Gastroesophageal sphincter (tissue), 3 donors: Measurements from ENCODE around the gene PRAMEF26.
"Not testable (repeated sequence)": the region's sequence is repeated elsewhere in the genome, so short reads cannot be mapped to it uniquely, and the experiment has no call there.

ENCODE experiments used
- POLR2A ChIP-seq, 2 donors: fragments of 450-650 bp; IDR thresholded peaks; one replicate each; pipeline ENCODE4 v1.6.1; 2017; ENCODE audit warnings: antibody characterized with exemption in 2 of 2, mild to moderate bottlenecking in 2 of 2, moderate library complexity in 1 of 2
- TF ChIP-seq, protein P1 (sequence below), 4 experiments: fragments of 200-600 bp in 2 of 4; fragments of 450-650 bp in 2 of 4; sonication (generic) in 1 of 4; IDR thresholded peaks; one replicate each; pipeline ENCODE4 v1.5.1; 2017 to 2019; ENCODE audit warnings: antibody characterized with exemption in 4 of 4, mild to moderate bottlenecking in 2 of 4, moderate library complexity in 2 of 4

DNA sequence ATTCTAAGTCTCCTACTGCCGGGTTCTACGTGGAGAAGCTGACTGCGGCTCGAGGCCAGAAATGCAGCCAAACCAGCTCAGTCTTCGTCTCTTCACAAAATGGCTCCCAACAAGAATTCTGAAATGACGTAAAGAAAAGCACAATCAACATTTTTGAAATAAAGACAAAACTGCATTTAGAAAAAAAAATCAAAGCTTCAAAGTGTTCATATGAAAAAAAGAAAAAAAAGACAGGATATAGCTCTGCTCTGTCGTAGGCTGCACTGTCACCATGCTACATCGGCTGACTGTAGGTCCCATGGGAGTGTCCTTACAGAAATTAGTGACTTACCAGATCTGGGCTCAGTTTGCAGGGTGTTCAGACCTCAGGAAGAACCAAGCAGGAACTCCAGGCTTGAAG, 9.7 kb upstream of the PRAMEF26 start, which contains the start of gene HNRNPCL4:
- TF ChIP-seq, protein P1, sequence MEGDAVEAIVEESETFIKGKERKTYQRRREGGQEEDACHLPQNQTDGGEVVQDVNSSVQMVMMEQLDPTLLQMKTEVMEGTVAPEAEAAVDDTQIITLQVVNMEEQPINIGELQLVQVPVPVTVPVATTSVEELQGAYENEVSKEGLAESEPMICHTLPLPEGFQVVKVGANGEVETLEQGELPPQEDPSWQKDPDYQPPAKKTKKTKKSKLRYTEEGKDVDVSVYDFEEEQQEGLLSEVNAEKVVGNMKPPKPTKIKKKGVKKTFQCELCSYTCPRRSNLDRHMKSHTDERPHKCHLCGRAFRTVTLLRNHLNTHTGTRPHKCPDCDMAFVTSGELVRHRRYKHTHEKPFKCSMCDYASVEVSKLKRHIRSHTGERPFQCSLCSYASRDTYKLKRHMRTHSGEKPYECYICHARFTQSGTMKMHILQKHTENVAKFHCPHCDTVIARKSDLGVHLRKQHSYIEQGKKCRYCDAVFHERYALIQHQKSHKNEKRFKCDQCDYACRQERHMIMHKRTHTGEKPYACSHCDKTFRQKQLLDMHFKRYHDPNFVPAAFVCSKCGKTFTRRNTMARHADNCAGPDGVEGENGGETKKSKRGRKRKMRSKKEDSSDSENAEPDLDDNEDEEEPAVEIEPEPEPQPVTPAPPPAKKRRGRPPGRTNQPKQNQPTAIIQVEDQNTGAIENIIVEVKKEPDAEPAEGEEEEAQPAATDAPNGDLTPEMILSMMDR (IDR thresholded peaks at IDR 0.05), result not testable (repeated sequence)
- not testable (repeated sequence) for TF ChIP-seq POLR2A (IDR thresholded peaks at IDR 0.05)
